Testis (tissue), 3 donors: ENCODE results near the gene CHD8. TPM values are rescaled to one million over a fixed set of nuclear protein-coding genes. Genes with fewer than 3 reads are reported as not detected.

Experiments
- DNase-seq: peaks from one replicate; pipeline ENCODE4 v3.0.0-alpha.2; 2019
- H3K27ac ChIP-seq, 2 donors: fragments of 200-600 bp; sonication (generic); one replicate each; pipeline ENCODE4 v1.5.1; 2019
- H3K27me3 ChIP-seq: fragments of 200-600 bp; sonication (generic); one replicate; pipeline ENCODE4 v1.5.1; 2019
- H3K36me3 ChIP-seq: fragments of 200-600 bp; sonication (generic); one replicate; pipeline ENCODE4 v1.5.1; 2017; ENCODE audit warnings: low read depth; ENCODE audit errors: missing control alignments
- H3K4me1 ChIP-seq: fragments of 200-600 bp; sonication (generic); one replicate; pipeline ENCODE4 v1.5.1; 2019
- H3K4me3 ChIP-seq, 2 donors: fragments of 200-600 bp; sonication (generic); one replicate each; pipeline ENCODE4 v1.5.1; 2017 to 2019
- H3K9me3 ChIP-seq: fragments of 200-600 bp; sonication (generic); one replicate; pipeline ENCODE4 v1.5.1; 2017
- CTCF ChIP-seq, 3 experiments: fragments of 450-650 bp in 2 of 3; fragments of 200-600 bp in 1 of 3; sonication (generic) in 1 of 3; IDR thresholded peaks; one replicate each; pipeline ENCODE4 v1.5.1; 2016 to 2019; ENCODE audit warnings: antibody characterized with exemption in 3 of 3, mild to moderate bottlenecking in 2 of 3, moderate library complexity in 1 of 3
- POLR2A ChIP-seq: fragments of 450-650 bp; IDR thresholded peaks from one replicate; pipeline ENCODE4 v1.6.1; 2017; ENCODE audit warnings: antibody characterized with exemption, mild to moderate bottlenecking, moderate library complexity
- WGBS, 2 donors: methylation state at CpG; one replicate each; pipeline ENCODE4 v1.1.5; 2018; 5-methylcytosine and 5-hydroxymethylcytosine counted together
- intact Hi-C: fragments of 100-400 bp; cut with DNase I; formaldehyde crosslinking; loops from one replicate; pipeline ENCODE4 v1.15.1; 2023; ENCODE audit warnings: low total_unique reads
- polyA plus RNA-seq: library from polyadenylated mRNA; stranded (reverse); fragments of 350-450 nt; fragmentation: Illumina TruSeq; extraction: RNeasy Lipid Tissue Mini Kit (QIAGEN cat#74804); gene quantifications from one replicate; pipeline ENCODE4 v1.2.3, GENCODE V29; 2014; ENCODE audit warnings: low read depth, low replicate concordance; ENCODE audit not compliant: insufficient read depth
- total RNA-seq, 2 donors: library from RNA; depleted of rRNA; stranded (reverse); fragments of >200 nt; gene quantifications; one replicate each; pipeline ENCODE4 v1.2.3, GENCODE V29; 2016

Gene CHD8
- total and polyA plus RNA-seq, 3 donors from 2014 or later, result 67.3 to 87.4 (median 82.8) TPM

GRCh38 chr14:21384494-21384851 is 71.5 kb downstream of the CHD8 start:
- peaks cover 12% of the 10 kb centered on the region for H3K4me1 ChIP-seq
- H3K4me3 ChIP-seq, result peak overlapping the region; percentile 80
- TF ChIP-seq POLR2A, result no peak
- no peak for TF ChIP-seq CTCF (IDR thresholded peaks at IDR 0.05)
- no peak for DNase-seq
- no peaks in the 10 kb centered on the region for H3K27me3 ChIP-seq
- no peaks in the 10 kb centered on the region for H3K36me3 ChIP-seq
- 0 to 2% methylated on average over 12 of the region's 12 CpGs for WGBS, 2 donors
- intact Hi-C loops, result loop anchor here (10.0 kb wide), 1 partner anchor 120 kb away; the partner anchor contains the start of gene HNRNPC
- H3K27ac ChIP-seq, result peak overlapping the region; percentile 87 to 91
- H3K9me3 ChIP-seq, result no peaks in the 10 kb centered on the region

GRCh38 chr14:21383848-21384493 is 72.0 kb downstream of the CHD8 start, which contains the start of gene SUPT16H:
SUPT16H (minus strand) TSS chr14:21384019; CDS start chr14:21383927, 92 bp downstream.
- Histone ChIP-seq H3K27me3 (no peaks in the 10 kb centered on the region), H3K4me1 (peaks cover 12% of the 10 kb centered on the region), H3K4me3 (peak within 1 kb of the TSS; percentile 80), H3K9me3 (no peaks in the 10 kb centered on the region), H3K36me3 (no peaks in the 10 kb centered on the region), H3K27ac (peak within 1 kb of the TSS; percentile 87 to 91)
- intact Hi-C loops, result loop anchor here (10.0 kb wide), 1 partner anchor 119 kb away; the partner anchor contains the start of gene HNRNPC
- DNase-seq, result peak; percentile 98
- TF ChIP-seq CTCF (IDR thresholded peaks at IDR 0.05) (peak in 2 of 3 experiments; percentile 5 to 29), POLR2A (no peak)
- WGBS, 2 donors, result 0 to 1% methylated on average over 40 to 54 of the region's 54 CpGs

GRCh38 chr14:21382886-21383847 is 72.8 kb downstream of the CHD8 start:
- Histone ChIP-seq H3K9me3 (no peaks in the 10 kb centered on the region), H3K36me3 (no peaks in the 10 kb centered on the region), H3K4me1 (peaks cover 12% of the 10 kb centered on the region), H3K27ac (peak overlapping the region; percentile 87 to 91), H3K27me3 (no peaks in the 10 kb centered on the region), H3K4me3 (peak overlapping the region; percentile 80)
- 0 to 1% methylated on average over 39 of the region's 39 CpGs for WGBS, 2 donors
- intact Hi-C loops, result loop anchor here (10.0 kb wide), 1 partner anchor 118 kb away; the partner anchor contains the start of gene HNRNPC
- peak; percentile 62 for DNase-seq
- TF ChIP-seq POLR2A (no peak), CTCF (IDR thresholded peaks at IDR 0.05) (no peak)

- intact Hi-C loops, result loop anchor here (10.0 kb wide), 1 partner anchor 117 kb away; the partner anchor contains the start of gene HNRNPC
- Histone ChIP-seq H3K9me3 (no peaks in the 10 kb centered on the region), H3K36me3 (no peaks in the 10 kb centered on the region), H3K27ac (no peak overlapping the region), H3K27me3 (no peaks in the 10 kb centered on the region), H3K4me1 (peaks cover 12% of the 10 kb centered on the region), H3K4me3 (no peak overlapping the region)
- DNase-seq, result no peak
- TF ChIP-seq POLR2A, result no peak
- TF ChIP-seq CTCF (IDR thresholded peaks at IDR 0.05), result no peak
Measured at GRCh38 chr14:21382095-21382494, 73.8 kb downstream of the CHD8 start.
